Upper lobe of left lung (tissue), 6 donors: Measurements from ENCODE around the gene DACT2. TPM values are rescaled to one million over a fixed set of nuclear protein-coding genes. Genes with fewer than 3 reads are reported as not detected.

ENCODE experiments used
- ATAC-seq, 2 donors: fragments of 200-7000 bp; cut with Tn5 transposase; one replicate each; pipeline ENCODE4 v1.9.1; 2022; ENCODE audit warnings: mild to moderate bottlenecking in 2 of 2, moderate library complexity in 2 of 2; ENCODE audit not compliant: low FRiP score in 2 of 2
- DNase-seq, 2 donors: peaks; one replicate each; pipeline ENCODE4 v3.0.0-alpha.2; 2019 to 2020
- H3K27ac ChIP-seq, 4 donors: fragments of 200-600 bp; sonication (generic); one replicate each; pipeline ENCODE4 v1.5.1; 2016 to 2019
- H3K27me3 ChIP-seq, 4 donors: fragments of 200-600 bp; sonication (generic); one replicate each; pipeline ENCODE4 v1.5.1; 2017 to 2019
- H3K36me3 ChIP-seq, 4 donors: fragments of 200-600 bp; sonication (generic); one replicate each; pipeline ENCODE4 v1.5.1; 2016 to 2019
- H3K4me1 ChIP-seq, 4 donors: fragments of 200-600 bp; sonication (generic); one replicate each; pipeline ENCODE4 v1.5.1; 2018 to 2019
- H3K4me3 ChIP-seq, 4 donors: fragments of 200-600 bp; sonication (generic); one replicate each; pipeline ENCODE4 v1.5.1; 2017 to 2019; ENCODE audit warnings: mild to moderate bottlenecking in 2 of 4, moderate library complexity in 1 of 4
- H3K9me3 ChIP-seq, 4 donors: fragments of 200-600 bp; sonication (generic); one replicate each; pipeline ENCODE4 v1.5.1; 2018 to 2019
- EP300 ChIP-seq, 4 donors: sonication (generic); formaldehyde crosslinking; IDR thresholded peaks; one replicate each; pipeline ENCODE4 v1.5.1; 2017; ENCODE audit warnings: antibody characterized with exemption in 4 of 4, control low read depth in 2 of 4
- POLR2A ChIP-seq, 4 donors: fragments of 450-650 bp; IDR thresholded peaks; one replicate each; pipeline ENCODE4 v1.5.1; 2016 to 2017; ENCODE audit warnings: antibody characterized with exemption in 4 of 4, mild to moderate bottlenecking in 2 of 4
- POLR2AphosphoS5 ChIP-seq, 2 donors: sonication (generic); formaldehyde crosslinking; IDR thresholded peaks; one replicate each; pipeline ENCODE4 v1.5.1; 2017; ENCODE audit warnings: antibody characterized with exemption in 2 of 2
- WGBS, 2 donors: methylation state at CpG; one replicate each; pipeline ENCODE4 v1.1.5; 2017 to 2018; 5-methylcytosine and 5-hydroxymethylcytosine counted together
- total RNA-seq, 6 donors: library from RNA; depleted of rRNA in 4 of 6; stranded (reverse); fragments of >200 nt in 4 of 6; gene quantifications; one replicate each; pipeline versions ENCODE4 v1.1.0 to v1.2.1, GENCODE V29; 2016 to 2021
- TF ChIP-seq, protein P1 (sequence below), 6 experiments: fragments of 450-650 bp in 4 of 6; fragments of 200-600 bp in 2 of 6; sonication (generic) in 2 of 6; IDR thresholded peaks; one replicate each; pipeline ENCODE4 v1.5.1; 2016 to 2019; ENCODE audit warnings: antibody characterized with exemption in 6 of 6
- donor health status: DM: no; HTN: no; CAD: no; lungs with moderate emphysema.
- donor health status: DM: no; HTN: yes; CAD: no; lungs with severe emphysema.

The DACT2 gene
- total RNA-seq, 6 donors from 2014 or later: 0.44 to 13.6 (median 3.2) TPM

DNA sequence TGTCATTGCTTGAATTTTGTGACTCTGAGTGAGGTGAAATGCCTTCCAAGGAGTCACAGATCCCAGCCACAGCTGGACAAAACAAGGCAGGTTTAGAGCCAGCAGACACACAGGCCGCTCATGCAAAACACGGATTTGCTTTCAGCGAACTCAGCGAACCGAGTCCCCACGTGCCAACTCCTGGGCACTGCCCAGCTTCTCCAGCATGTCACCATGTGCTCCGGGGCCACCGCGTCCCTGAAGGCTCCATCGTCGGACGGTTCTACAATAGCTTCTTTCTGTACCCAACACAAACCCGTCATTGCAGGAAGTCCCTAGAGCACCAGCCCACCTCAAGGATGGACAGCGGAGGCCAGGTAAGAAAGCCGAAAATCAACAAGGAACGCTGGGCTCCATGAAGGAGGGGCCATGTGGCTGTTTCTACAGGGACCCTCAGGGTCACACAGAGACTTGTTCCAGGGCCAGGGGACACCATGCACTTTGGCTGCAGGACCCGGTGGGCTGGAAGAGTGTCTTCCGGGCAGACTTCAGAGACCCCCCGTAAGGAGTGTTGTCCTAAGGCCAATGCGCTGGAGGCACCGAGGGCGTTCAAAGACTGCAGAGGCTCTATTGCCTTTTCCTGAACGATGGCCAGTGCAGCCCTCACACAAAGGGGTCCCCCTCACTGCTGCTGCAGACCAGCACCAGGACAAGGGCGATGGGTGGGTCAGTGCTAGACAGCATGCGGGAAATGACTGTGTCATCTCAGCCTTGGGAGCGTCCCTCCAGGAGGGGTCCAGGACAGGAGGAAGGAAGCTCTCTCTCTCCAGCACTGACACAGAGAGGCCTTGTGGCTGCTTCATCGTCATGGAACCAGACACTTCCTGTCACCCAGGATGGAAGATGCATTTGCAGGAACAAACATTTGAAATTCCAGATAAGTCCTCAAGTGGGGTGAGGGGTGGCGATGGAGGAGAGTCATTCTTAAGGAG is 19.8 kb downstream of the DACT2 start:
- Histone ChIP-seq H3K27me3 (no peaks in the 10 kb centered on the region), H3K4me1 (no peaks in the 10 kb centered on the region), H3K27ac (no peak overlapping the region), H3K9me3 (no peaks in the 10 kb centered on the region), H3K4me3 (no peak overlapping the region), H3K36me3 (no peaks in the 10 kb centered on the region)
- no peak for DNase-seq
- ATAC-seq: no peak
- TF ChIP-seq POLR2AphosphoS5 (IDR thresholded peaks at IDR 0.05): no peak
- TF ChIP-seq, protein P1, sequence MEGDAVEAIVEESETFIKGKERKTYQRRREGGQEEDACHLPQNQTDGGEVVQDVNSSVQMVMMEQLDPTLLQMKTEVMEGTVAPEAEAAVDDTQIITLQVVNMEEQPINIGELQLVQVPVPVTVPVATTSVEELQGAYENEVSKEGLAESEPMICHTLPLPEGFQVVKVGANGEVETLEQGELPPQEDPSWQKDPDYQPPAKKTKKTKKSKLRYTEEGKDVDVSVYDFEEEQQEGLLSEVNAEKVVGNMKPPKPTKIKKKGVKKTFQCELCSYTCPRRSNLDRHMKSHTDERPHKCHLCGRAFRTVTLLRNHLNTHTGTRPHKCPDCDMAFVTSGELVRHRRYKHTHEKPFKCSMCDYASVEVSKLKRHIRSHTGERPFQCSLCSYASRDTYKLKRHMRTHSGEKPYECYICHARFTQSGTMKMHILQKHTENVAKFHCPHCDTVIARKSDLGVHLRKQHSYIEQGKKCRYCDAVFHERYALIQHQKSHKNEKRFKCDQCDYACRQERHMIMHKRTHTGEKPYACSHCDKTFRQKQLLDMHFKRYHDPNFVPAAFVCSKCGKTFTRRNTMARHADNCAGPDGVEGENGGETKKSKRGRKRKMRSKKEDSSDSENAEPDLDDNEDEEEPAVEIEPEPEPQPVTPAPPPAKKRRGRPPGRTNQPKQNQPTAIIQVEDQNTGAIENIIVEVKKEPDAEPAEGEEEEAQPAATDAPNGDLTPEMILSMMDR (IDR thresholded peaks at IDR 0.05): no peak
- TF ChIP-seq POLR2A (IDR thresholded peaks at IDR 0.05): no peak
- no peak for TF ChIP-seq EP300 (IDR thresholded peaks at IDR 0.05)
- WGBS, 2 donors: 88 to 91% methylated on average over 17 to 28 of the region's 28 CpGs

DNA sequence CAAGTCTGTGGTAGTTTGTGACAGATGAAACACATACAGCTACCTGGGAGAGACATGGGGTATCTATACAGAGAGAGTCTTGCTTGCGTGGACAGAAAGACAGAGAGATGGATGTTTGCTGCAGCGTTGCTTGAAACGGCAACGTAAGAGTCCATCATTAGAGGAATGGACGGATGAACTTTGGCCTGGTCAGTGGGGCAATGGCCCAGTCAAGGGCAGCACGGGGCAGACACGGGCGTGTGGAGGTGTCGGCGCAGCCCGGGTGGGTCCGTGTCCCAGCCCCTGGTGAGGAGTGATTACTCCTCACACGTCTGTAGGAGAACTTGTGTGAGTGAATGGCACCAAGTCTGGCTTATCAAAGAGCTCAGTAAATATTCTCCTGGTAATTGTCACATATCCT is 21.9 kb downstream of the DACT2 start:
- WGBS, 2 donors: 92 to 94% methylated on average over 13 of the region's 13 CpGs
- Histone ChIP-seq H3K27me3 (no peaks in the 10 kb centered on the region), H3K9me3 (no peaks in the 10 kb centered on the region), H3K4me3 (no peak overlapping the region), H3K27ac (no peak overlapping the region), H3K36me3 (no peaks in the 10 kb centered on the region), H3K4me1 (no peaks in the 10 kb centered on the region)
- TF ChIP-seq, protein P1 (IDR thresholded peaks at IDR 0.05): no peak
- no peak for TF ChIP-seq EP300 (IDR thresholded peaks at IDR 0.05)
- TF ChIP-seq POLR2AphosphoS5 (IDR thresholded peaks at IDR 0.05): no peak
- no peak for TF ChIP-seq POLR2A (IDR thresholded peaks at IDR 0.05)
- no peak for DNase-seq
- ATAC-seq: no peak

GRCh38 chr6:168294901-168295300 is 24.7 kb downstream of the DACT2 start:
- Histone ChIP-seq H3K9me3 (no peaks in the 10 kb centered on the region), H3K27ac (no peak overlapping the region), H3K36me3 (no peaks in the 10 kb centered on the region), H3K4me1 (no peaks in the 10 kb centered on the region), H3K4me3 (no peak overlapping the region), H3K27me3 (no peaks in the 10 kb centered on the region)
- 77% methylated on average over 7 of the region's 7 CpGs for WGBS, 2 donors
- no peak for ATAC-seq
- no peak for DNase-seq
- TF ChIP-seq POLR2AphosphoS5 (IDR thresholded peaks at IDR 0.05) (no peak), EP300 (IDR thresholded peaks at IDR 0.05) (no peak), POLR2A (IDR thresholded peaks at IDR 0.05) (no peak)
- TF ChIP-seq, protein P1 (IDR thresholded peaks at IDR 0.05): no peak

- Histone ChIP-seq H3K36me3 (no peaks in the 10 kb centered on the region), H3K27ac (no peak overlapping the region), H3K9me3 (no peaks in the 10 kb centered on the region), H3K4me1 (no peaks in the 10 kb centered on the region), H3K4me3 (no peak overlapping the region), H3K27me3 (no peaks in the 10 kb centered on the region)
- 76 to 85% methylated on average over 26 of the region's 26 CpGs for WGBS, 2 donors
- ATAC-seq (no peak), DNase-seq (no peak)
- TF ChIP-seq POLR2AphosphoS5 (IDR thresholded peaks at IDR 0.05) (no peak), POLR2A (IDR thresholded peaks at IDR 0.05) (no peak), EP300 (IDR thresholded peaks at IDR 0.05) (no peak)
- TF ChIP-seq, protein P1 (IDR thresholded peaks at IDR 0.05): no peak
Observed at GRCh38 chr6:168293636-168294530, 25.7 kb downstream of the DACT2 start.
